Neural crest cell (in vitro differentiated cells): ENCODE results near the gene DPP8. TPM values are rescaled to one million over a fixed set of nuclear protein-coding genes. Genes with fewer than 3 reads are reported as not detected.

ENCODE experiments used
- DNase-seq: peaks from one replicate; pipeline ENCODE4 v3.0.0; 2021; ENCODE audit warnings: low read depth, mixed read lengths, low spot score
- H3K27ac Mint-ChIP-seq: one replicate; pipeline ENCODE4 v1.8.0; 2021; ENCODE audit warnings: mild to moderate bottlenecking, mixed read lengths; ENCODE audit not compliant: unreplicated experiment
- H3K27me3 Mint-ChIP-seq: 2 replicates; pipeline ENCODE4 v1.8.0; 2021; ENCODE audit warnings: low read depth, mild to moderate bottlenecking, mixed read lengths
- H3K36me3 Mint-ChIP-seq: 2 replicates; pipeline ENCODE4 v1.8.0; 2021; ENCODE audit warnings: low read depth, mild to moderate bottlenecking, mixed read lengths
- H3K4me1 Mint-ChIP-seq: 2 replicates; pipeline ENCODE4 v1.8.0; 2021; ENCODE audit warnings: mixed read lengths
- H3K4me3 Mint-ChIP-seq: one replicate; pipeline ENCODE4 v1.8.0; 2021; ENCODE audit warnings: mild to moderate bottlenecking, mixed read lengths
- H3K9me3 Mint-ChIP-seq: 2 replicates; pipeline ENCODE4 v1.8.0; 2021; ENCODE audit warnings: mixed read lengths
- CTCF ChIP-seq: fragments of 200-600 bp; sonication (generic); conservative IDR thresholded peaks from 2 replicates; pipeline ENCODE4 v1.5.0; 2021; ENCODE audit warnings: antibody characterized with exemption, mild to moderate bottlenecking
- total RNA-seq: library from RNA; stranded (reverse); gene quantifications from 2 replicates; pipeline ENCODE4 v1.2.1, GENCODE V29; 2021

DPP8 gene
- total RNA-seq, 1 donor from 2014 or later: 26.1 TPM

GRCh38 chr15:65541231-65541820, 23.8 kb upstream of the DPP8 start:
- DNase-seq: no peak
- H3K9me3 Mint-ChIP-seq: no peaks in the 10 kb centered on the region
- H3K27ac Mint-ChIP-seq: no peak overlapping the region
- H3K27me3 Mint-ChIP-seq: no peaks in the 10 kb centered on the region
- H3K36me3 Mint-ChIP-seq: peaks cover 3% of the 10 kb centered on the region
- no peak for TF ChIP-seq CTCF
- peaks cover 25% of the 10 kb centered on the region for H3K4me1 Mint-ChIP-seq
- H3K4me3 Mint-ChIP-seq: no peak overlapping the region

GRCh38 chr15:65540314-65540713, 22.8 kb upstream of the DPP8 start:
- Mint-ChIP-seq H3K27me3 (no peaks in the 10 kb centered on the region), H3K4me1 (peaks cover 20% of the 10 kb centered on the region), H3K36me3 (peaks cover 3% of the 10 kb centered on the region), H3K9me3 (no peaks in the 10 kb centered on the region), H3K4me3 (no peak overlapping the region), H3K27ac (no peak overlapping the region)
- DNase-seq: no peak
- TF ChIP-seq CTCF: no peak

- peaks cover 40% of the 10 kb centered on the region for H3K4me1 Mint-ChIP-seq
Observed at GRCh38 chr15:65535192-65535591, 17.7 kb upstream of the DPP8 start.

DNA sequence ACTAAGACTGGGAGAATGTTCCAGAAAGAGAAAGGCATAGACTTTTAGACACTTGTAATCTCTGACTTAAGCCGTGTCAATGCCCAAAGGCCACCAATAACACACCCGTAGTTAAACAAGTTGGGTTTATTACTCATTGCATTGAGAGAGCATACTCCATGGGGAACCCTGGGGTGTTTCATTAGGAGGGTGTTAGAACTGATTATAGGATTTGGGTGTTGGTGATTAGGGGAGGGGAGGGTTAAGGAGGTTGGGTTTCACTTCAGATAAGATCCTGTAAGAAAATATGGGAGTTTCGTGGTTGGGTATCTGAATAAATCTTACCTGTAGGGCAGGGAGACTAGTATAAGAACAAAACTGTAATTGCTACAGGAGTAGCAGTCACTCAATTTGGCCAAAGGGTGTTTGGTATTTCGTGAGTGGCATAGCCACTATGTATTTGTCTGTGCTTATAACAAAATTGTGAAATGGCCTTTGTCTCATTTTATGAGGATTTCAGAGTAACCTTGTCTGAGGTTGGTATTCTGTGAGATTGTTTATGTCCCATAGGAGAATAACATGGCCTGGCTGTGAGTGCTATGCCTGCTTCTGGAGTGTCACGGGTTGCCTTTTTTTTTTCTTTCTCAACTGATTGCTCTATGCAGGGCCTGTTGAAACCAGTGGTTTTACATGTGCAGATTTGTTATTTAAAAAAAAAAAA, 15.7 kb upstream of the DPP8 start:
- Mint-ChIP-seq H3K27ac (no peak overlapping the region), H3K27me3 (no peaks in the 10 kb centered on the region), H3K4me3 (peak overlapping the region; percentile 84), H3K36me3 (peaks cover 3% of the 10 kb centered on the region), H3K9me3 (no peaks in the 10 kb centered on the region), H3K4me1 (peaks cover 41% of the 10 kb centered on the region)
- TF ChIP-seq CTCF: no peak
- DNase-seq: no peak

More at GRCh38 chr15:65535192-65535591, 17.7 kb upstream of the DPP8 start:
- H3K36me3 Mint-ChIP-seq: peaks cover 3% of the 10 kb centered on the region
- no peaks in the 10 kb centered on the region for H3K27me3 Mint-ChIP-seq
- H3K4me3 Mint-ChIP-seq: no peak overlapping the region
- DNase-seq: no peak
- H3K9me3 Mint-ChIP-seq: no peaks in the 10 kb centered on the region
- no peak for TF ChIP-seq CTCF
- no peak overlapping the region for H3K27ac Mint-ChIP-seq

DNA sequence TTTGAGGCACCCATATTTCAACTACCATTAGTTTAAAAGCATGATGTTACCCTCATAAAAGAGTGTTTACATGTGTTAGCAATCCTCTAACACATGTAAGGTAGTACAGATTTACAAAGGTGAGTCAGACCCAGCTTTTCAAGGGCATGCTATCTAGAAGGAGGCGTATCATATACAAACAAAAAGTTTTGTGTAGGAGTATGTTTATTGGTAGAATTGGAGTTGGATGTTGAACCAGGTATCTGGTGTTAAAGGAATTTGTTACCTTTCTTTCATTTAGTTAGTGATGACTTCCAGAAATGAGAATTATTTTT, 15.2 kb upstream of the DPP8 start:
- Mint-ChIP-seq H3K27me3 (no peaks in the 10 kb centered on the region), H3K4me3 (peak overlapping the region; percentile 84), H3K36me3 (no peaks in the 10 kb centered on the region), H3K27ac (no peak overlapping the region), H3K4me1 (peaks cover 38% of the 10 kb centered on the region), H3K9me3 (no peaks in the 10 kb centered on the region)
- no peak for TF ChIP-seq CTCF
- no peak for DNase-seq
